ENCODE measurements around the gene HMX1.

The HMX1 gene

DNA sequence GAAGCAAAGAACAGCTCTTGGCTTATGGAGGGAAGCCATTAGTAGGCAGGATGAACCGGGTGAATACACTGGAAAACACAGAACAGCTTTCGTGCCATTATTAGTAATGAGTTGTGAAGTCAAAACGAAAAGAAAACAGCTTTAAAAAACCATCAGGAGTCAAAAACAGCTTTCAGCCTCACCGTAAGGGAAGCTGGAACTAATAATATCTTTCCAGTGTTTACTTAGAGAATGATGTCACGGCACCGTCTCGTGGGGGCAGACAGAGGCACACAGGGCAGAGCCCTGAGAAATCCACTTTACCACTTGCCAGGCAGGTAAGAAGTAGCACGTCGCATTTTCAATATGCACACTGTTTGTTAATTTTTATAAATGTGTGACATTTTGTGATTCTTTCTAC lies 37.9 kb upstream of the HMX1 start:
- no peak for DNase-seq

DNA sequence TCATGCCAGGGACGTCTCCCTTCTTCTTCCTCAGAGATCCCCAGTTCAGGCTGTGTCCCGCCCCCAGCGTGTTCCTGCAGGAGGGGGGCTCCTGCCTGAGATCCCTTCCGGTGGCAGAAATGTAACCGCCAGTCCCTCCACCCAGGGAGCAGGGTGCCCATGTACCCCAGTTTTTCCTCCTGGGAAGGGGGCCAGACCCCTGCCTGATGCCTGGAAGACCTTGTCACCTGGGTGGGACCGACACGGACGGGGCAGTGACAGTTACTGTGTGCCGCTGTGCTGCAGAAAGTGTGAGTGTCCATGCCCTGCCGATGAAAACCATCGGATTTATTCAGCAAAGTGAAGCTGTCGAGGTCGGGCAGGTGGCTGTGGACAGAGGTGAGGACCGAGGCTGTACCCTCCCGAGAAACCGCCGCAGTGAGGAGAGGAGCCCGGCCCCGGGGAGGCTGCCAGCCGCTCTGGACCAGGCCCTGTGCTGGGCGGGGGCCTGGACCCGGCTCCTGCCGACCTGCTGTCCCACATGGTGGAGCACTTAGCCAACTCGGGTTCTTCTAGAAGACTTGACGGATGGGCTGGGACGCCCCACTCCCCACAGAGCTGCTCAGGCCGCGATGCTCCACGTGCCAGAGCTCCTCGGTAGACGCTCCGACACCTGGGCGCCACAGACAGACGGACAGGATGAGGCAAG lies 36.7 kb upstream of the HMX1 start:
- no peak for DNase-seq

DNA sequence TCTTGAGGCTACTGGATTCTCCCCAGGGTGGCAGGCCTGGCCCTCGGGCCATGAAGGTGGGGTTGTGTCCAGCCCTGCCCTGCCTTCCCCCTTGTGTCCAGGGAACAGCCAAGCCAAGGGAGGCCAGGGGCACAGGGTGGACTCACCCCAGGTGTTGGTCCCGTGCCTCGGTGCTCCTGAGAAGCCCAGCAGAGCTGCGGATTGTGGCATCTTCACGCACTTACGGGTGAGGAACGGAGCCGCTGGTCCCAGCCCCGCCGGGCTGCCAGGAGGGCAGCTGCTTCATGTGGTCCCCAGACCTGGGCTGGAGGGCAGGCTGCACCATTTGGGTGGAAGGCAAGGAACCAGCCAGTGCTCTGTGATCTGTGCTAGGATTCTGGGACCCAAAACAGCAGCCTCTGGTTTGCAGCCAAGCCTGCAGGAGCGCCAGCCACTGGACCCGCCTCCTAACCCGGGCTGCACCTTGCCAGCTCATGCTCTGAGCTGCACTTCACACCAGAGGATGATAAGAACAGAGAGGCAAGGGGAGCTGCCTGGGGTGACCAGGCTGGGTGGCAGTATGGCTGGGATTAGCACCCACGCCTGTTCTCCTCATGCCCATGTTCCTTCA lies 36.1 kb upstream of the HMX1 start:
- no peak for DNase-seq

DNA sequence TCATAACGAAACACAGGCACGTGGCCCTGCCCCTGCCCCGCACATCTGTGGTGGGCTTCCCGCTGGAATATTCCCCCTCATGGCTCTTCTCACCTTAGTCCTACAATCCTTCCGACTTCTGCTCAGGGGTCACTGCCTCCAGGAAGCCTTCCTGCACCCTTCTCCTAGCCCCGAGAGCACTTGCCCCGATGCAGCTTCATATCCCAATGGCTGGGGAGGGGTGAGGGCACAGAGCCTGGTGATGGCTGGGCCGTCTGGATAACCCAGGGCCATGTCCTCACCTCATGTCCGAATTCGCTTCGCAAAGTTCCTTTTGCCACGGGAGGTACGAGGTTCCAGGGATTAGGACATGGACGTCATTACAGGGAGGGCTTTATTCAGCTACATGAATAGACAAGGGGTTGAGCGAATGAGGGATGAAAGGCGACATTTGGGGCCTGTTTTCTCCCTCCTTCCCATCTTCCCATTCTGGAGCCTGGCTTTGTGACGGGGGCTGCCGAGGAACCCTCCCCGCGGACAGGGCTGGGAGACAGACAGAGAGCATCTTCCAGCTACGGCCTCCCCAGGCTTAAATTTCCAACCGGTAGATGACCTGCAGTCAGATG lies 35.5 kb upstream of the HMX1 start:
- no peak for DNase-seq

DNA sequence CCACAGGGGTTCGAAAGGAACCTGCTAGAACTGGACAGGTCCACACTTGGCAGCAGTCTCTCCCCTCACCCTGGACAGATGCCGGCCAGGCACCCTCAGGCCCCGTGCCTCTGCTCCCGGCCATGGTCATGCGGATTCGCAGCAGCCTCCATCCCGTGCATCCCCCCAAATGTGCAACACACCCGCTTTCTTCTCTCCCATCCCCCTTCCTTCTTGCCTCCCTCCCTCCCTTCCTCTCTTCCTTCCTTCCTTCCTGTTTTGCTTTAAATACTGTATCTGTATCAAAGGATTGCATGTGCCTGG lies 35.0 kb upstream of the HMX1 start:
- DNase-seq, result no peak

DNA sequence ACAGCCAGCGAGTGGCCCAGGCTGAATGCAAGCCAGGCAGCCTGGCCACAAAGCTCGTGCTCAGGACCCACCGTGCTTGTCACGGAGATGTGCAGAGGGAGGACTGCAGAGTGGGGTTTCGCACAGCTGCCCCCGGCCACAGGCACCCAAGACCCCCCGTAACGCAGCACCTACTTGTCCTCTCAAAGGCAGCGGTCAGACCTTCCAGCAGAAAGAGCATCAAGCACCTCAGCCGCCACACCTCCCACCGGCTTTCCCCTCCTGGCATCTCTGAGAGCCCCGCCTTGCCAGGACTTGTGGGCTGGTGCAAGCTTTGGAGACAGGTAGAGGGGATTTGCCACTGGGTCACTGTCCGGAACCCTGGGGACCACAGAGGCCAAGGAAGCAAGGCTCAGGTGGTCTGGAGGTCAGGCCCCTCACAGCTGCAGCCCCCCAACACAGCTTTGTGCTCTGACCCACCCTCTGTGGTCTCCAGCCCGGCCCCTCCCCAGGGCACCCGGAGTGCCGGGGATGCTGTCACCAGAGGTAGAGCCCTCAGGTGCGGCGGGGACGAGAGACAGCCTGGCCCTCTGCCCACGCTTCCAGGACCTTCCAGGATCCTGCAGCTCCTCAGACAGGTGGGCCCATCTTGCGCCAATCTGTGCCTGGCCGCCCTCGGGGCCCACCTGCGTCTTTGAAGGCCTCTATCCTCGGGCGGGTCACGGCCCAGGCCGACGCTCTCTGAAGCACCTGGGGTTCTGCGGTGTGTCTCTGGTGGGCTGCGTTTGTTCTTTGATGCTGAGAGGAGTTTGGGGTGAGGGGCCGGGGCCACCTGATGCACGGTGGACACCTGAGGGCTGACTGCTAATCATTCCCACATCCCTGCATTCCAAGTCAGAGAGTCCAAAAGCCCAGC lies 34.4 kb upstream of the HMX1 start:
- DNase-seq, result no peak

DNA sequence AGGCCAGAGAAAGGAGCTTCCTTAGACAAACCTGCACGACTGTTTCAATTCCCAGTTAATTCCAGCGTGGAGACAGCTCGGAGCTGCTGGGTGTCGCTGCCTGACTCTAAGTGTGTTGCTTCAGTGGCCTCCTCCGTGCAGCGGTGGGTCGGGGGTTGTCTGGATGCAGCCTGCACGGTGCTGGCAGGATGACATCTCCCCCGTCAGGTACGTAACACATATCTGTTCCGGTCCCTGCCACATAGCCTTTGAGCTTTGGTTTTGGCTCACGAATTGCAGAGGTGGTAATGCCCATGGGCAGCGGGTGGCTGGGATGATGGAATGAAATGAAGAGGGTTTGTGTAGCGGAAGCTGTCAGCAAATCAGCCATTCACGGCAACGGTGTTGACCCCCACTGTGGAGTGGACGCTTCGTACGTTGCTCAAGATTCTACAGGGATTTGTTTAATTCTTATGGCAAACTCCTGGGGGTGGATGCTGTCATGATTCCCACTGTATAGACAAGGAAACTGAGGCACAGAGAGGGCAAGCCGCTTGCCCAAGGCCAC lies 33.7 kb upstream of the HMX1 start:
- no peak for DNase-seq

DNA sequence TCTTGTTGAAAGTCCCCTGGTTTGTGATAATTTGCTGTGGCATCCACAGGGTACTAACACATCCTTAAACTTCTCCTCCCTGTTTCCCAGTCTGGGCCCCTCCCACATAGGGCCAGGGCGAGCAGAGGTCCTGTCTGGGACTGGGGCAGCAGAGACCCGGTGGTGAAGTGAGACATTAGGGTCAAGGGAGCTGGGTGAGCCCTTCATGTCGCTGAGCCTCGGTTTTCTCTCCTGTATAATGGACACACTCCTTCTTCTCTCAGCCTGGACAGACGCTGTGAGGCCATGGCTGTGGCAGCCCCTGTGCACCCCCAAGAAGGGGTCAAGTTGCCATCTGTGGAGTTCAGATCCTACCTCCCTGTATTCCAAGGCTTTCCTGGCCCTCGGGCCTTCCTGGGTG lies 33.0 kb upstream of the HMX1 start:
- no peak for DNase-seq

DNA sequence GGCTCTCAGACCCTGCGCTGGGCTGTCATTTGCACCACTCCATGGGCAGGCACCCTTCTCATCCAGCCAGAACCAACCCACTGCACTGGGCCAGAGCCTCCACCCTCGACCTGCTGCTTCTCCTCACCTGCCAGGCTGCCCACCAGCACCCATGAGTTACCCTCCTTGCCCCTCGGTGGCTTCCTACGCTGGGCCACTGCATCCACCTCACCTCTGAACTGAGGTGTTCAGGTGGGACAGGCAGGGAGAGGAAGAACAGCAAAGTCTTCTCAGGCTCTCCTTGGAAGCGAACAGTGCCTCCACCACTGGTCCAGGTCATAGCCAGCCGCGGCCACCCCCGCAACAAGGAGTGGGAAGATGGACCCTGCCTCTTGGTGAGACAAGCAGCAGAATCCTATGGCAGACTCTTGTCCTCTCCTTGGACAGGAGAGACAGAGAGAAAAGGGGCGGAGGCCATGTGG lies 32.4 kb upstream of the HMX1 start:
- DNase-seq, result no peak

DNA sequence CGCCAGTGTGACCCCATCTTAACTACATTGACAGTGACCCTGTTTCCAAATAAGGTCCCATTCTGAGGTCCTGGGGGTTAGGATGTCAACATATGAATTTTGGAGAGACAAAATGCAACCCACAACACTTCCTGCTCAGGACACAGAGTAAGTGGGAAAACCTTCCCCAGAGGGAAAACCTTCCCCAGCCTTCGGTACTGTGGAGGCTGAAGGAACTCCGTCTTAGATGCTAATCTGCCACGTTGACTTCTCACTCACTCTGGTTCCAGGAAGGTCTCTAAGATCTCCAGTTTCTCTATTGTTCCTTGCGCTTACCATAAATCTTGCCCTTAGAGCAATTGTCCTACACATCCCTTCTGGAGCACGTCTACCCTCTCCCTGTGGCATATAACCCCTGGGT lies 29.7 kb upstream of the HMX1 start:
- DNase-seq, result no peak

DNA sequence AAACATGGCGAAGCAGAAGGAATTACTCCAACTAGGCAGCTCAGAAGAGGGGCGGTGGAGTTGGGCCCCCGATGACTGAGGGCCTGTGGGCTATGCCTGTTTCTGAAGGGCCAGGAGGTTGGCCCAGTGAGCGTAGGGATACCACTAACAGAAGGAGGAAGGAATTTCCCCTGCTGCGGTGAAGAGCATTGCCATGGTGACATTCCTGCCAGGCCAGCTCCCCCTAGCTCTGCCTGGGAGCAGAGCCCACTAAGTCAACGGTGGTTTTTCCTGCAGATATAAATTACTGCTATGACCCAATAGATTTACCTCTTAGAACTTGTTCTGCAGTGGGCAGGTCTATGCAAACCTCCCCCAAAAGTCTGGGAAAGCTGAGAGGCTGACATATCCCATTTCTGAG lies 28.9 kb upstream of the HMX1 start:
- DNase-seq, result no peak

DNA sequence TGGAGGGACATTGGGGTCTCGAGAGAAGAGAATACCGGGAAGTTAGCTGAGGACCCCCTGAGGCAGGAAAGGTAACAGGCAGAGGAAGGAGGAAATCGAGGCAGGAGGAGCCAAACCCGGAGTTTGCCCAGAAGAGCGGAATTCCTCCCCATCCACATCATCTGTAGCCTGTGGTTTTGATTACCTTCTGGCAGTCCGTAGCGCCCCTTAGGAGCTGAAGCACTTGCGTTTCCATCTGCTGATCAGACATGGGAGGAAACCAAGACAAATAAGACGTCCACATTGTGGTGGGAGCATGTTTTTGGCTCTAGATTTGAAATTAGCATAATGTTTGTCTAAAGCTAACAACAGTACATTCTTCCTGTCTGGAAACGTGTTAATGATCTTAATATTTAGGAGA lies 26.8 kb upstream of the HMX1 start:
- no peak for DNase-seq

DNA sequence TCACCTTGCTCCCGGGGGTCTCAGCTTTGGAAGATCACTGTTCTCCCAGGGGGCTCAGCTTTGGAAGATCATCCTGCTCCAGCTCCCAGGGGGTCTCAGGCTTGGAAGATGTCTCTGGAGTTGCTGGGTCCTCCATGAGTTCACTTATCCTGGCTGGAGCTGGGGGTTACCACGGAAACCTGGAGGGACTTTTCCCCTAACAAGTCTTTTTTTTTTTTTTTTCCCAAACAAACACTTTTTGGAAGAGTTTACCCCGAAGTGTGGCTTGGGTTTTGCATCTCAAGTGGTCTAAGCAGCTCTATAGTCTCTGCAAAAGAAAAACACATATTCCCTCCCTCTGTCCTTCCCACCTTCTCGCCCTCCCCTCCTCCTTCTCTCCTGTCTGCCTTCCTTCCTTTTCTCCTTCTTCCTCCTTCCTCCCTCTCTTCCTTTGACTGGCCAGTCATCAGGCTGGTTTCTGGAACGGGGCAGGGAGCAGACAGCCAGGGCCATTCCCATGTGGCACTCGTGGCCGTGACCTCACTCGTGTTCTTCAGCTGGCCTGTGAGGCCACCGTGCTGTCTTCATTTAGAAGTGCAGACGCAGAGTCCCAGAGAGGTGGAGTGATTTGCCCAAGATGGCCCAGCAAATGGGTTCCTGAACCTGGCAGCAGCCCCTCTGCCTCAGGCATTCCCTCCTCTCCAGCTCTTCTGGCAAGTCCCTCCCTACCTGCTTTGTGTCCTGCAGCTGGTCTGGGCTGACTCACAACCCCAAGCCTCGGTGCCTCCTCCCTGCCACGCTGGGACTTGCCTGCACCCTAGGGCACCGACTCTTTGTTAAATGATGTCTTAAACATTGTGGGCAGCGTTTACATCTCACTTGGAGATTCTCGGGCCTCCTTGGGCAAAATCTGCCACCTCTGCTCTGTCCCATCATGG lies 25.9 kb upstream of the HMX1 start:
- DNase-seq, result no peak

DNA sequence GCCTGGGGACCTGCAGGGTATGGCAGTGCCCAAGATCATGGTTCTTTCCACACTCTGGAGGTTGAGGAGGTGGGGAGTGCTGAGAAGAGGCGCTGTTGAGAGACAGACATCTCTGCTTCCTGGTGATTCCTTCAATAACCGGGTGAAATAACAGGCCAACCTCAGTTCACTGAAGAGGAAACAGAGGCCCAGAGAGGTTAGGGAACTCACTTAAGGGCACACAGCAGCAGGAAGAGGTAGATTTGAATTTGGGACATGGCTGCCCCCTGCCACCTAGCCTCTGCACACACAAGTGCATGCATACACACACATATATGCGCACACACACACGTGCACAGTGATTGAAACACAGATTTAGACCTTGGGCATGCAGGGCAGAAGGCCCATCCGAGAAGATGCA lies 24.9 kb upstream of the HMX1 start:
- no peak for DNase-seq

DNA sequence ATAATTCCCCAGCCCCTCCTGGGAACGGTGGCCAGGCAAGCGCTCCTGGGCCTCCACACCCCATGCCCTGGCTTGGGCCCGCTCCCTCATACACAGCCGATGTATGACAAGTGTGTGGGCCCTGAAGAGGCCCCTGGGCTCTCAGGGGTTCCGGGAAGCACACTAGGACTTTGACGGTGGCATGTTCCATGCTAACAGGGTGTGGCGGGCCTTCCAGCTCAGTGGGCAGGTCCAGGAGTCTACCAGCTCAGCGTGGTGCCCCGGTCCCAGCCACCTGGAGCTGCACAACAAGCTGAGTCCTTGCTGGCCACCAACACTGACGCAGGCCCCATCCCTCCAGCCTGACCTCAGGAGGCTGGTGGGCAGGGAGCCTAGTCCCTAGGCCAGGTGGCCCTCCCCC lies 24.4 kb upstream of the HMX1 start:
- DNase-seq, result no peak

DNA sequence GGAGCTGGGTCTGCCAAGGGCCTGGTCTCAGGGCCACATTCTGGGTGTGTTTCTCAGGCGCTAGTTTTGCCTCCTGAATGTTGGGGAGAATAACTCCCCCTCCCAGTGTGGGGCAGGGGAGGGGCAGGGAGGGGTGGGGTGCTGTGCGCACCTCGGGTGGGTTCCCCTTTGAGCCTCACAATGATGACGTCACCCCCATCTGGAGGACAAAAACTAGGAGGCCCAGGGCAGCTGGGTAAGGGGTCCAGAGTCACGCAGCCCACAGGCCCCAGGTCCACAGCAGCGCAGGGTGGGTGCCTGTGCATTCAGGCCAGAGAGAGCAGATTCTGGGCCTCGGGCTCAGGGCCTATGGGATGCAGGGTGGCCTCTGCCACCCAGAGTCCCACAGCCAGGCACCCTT lies 23.7 kb upstream of the HMX1 start:
- no peak for DNase-seq

DNA sequence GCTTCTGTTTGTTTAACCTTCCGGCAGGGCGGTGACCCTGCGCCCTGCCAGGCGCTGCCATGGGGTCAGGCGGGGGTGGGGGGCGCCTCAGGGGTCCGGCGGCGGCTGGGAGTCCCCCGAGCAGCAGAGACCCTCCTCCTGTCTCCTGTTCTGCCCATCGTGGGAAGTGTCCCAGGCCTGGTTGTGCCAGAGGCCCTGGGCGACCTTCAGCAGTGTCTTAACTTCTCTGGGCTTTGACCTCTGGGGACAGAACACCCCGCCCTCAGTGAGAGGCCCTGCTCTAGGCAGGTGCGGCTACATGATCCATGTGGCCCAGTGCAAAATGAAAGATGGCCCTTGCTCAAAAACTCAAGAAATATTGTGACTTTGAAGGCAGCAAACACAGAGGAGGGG lies 22.8 kb upstream of the HMX1 start:
- DNase-seq, result no peak

DNA sequence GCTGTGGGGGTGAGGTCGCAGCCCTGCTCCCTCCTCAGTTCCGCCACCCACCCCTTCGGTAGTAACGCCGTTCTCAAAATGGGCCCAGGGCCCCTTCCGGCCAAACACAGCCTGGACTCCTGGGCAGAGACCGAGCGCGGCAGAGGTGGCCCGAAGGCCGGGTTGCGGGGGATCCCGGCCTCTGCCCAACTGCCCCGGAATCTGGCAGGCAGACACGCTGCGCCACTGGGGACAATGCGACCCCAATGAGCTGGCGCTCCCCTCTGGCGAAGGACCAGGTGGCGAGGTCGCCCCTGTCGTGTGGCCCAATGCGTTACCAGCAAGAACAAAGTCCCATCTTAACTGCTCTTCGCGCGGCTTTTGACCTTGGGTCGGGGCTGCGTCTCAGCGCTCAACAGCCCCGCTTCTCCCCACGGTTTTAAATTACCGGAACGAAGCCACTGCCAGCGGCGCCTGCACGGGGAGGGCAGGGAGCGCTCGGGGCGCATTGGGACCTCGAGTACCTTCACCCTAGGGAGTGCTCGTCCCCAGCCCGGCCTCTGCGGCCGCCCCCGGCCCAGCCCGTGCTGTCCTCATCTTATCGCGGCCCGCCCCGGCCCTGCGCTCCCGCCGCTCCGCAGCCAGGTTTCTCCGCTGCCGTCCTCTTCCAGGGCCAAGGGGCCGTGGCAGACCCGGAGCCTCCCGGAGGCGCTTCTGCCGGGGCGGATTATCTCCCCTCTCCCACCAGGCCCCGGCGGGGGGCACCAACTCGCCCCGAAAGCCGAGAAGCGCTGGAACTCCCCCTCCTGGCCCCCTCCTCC lies 22.2 kb upstream of the HMX1 start:
- DNase-seq, result no peak

DNA sequence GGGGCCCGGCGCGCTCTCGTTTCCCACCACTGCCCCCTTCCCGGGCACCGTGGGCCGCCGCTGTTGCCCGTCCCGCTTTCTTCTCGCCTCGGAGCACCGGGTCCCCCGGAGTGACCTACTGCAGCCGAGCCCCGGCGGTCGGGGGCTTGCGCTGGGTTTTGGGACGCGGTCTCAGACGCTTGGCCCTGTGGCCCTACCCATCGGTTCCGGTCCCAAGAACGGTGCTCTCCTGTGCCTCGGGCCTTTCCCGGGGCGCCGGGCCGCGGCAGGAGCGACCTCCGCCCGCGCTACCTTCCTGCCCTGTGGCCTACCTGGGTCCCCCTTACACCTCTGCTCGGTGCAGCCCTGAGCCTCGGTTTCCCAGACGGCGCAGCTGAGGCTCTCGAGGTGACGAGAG lies 21.6 kb upstream of the HMX1 start:
- no peak for DNase-seq

DNA sequence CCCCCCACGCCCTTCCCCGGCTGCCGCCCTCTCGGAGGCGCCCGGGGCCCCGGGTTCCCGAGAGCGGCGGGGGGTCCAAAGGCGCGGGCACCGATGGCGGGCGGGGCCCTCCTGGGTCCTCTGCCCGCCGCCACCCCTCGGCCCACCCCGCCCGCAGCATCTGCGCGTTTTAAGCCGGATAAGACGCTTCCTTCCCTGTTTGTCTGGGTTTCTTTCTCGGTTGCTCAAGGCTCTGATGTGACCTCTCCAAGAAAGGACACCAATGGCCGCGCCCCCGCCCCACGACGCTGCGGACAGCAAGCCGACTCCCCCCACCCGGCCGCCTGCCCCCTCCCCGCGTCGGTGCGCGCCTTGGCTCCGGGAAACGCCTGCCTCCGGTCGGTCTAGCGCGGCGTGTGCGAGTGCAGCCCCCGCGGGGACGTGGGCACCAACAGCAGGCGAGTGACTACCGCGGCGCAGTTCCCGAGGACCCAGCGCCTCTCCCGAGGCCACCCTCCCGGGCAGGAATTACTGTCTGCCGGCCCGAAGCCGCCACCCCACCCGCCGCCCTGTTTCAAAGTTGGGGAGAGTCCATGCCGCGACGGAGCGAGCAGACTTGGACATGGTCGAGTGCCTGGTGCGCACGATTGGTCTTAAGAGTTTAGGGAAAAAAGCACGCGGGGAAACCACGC lies 21.1 kb upstream of the HMX1 start:
- no peak for DNase-seq
